Stimulated activated CD8-positive, alpha-beta memory T cell treated with anti-CD3 and anti-CD28 coated beads, Interleukin-2, amount 100 ng/mL, for 1 hour (primary cell): ENCODE results near the gene ASXL2.
"Not testable (repeated sequence)": the region's sequence is repeated elsewhere in the genome, so short reads cannot be mapped to it uniquely, and the experiment has no call there.

Experiments used
- DNase-seq, 2 donors: peaks; one replicate each; pipeline ENCODE4 v3.0.0-alpha.2; 2020; ENCODE audit warnings: low read depth in 2 of 2

The ASXL2 gene

DNA sequence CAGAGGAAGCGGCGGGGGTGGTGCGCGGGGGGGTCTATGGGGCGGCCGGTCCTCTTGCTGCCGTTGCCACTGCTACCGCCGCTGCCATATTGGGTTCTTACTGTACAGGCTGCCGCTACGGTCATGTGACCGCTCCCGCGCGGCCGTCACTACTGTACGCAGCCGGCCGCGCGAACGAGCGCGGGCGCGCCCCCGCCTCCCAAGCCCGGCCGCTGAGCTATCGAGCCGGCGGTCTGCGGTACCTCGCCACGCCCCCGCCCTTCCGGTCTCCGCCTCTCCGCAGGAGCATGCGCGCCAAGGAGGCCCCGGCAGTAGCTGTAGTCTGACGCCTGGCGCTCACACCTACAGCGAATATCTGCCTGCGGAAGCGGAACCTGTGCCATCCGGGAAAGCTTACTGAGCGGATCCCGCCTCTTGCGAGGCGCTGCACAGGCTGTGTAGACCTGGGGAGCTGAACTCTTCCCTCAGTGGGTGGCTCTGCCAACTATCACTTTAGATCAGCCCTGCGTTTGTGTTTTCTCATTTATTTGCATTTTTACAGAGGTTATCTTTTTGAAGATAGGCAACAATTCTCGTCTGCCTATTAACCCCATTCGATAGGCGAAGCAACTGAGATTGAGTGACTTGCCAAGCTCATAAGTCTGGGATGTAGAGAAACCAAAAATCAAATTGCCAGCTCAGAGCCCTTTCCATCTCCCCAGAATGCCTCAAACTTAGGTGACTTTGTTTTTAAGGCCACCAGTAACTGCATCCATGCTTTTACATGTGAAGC is at the start of gene ASXL2:
TSS of gene ASXL2 (minus strand) at position 127 of the 772 bp plus-strand sequence. CDS start 265 bp downstream, outside the sequence.
- peak; percentile 95 to 96 for DNase-seq

DNA sequence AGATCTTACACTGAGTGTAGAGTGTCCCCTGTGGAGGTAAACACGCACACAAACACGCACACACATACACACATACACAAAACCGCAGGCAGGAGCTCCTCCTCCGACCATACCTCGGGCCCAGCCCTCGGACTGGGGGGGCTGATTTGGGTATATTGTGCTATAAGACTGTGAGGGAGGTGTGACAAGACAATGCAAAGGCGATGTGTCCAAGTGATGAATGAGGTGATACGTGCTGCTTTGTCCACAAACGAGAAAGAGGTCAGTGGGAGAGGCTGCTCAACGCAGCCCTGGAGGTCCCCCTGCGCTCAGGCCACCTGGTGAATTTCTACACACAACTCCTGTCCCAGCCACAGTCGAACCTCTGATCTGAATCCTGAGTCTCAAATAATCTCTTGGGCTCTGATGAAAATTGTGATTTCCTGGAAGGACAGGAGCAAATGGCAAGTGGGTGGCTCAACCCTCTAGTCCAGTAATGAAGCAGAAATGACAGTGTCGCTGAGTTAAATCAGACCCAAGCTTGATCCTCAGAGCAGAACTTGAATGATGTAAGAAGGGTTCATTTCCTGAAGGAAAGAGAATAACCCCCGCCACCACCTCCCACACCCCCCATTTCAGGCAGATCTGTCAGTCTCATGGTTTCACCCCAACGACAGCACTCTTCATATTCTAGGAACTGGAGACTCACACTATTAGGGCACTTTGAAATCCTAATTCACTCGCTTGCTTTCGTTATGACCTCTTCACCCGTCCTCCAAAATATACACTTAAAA is 48.9 kb upstream of the ASXL2 start:
- DNase-seq: no peak

DNA sequence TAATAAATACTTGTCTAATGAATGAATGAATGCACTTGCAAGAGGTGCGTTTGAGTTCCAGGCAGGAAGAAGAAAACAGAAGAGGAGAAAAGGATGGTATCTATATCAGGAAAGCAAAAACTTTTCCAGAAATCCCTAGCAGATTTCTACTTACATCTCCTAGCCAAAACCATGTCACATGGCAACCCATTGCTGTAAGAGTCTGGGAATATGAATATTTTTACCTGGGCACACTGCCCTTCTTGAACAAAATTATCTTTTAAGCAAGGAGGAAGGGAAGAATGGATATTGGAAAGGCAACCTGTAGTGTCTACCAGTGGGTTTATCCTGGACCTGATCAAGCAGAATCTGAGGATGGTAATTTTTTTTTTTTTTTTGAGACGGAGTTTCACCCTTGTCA is 44.2 kb upstream of the ASXL2 start:
- DNase-seq: no peak

DNA sequence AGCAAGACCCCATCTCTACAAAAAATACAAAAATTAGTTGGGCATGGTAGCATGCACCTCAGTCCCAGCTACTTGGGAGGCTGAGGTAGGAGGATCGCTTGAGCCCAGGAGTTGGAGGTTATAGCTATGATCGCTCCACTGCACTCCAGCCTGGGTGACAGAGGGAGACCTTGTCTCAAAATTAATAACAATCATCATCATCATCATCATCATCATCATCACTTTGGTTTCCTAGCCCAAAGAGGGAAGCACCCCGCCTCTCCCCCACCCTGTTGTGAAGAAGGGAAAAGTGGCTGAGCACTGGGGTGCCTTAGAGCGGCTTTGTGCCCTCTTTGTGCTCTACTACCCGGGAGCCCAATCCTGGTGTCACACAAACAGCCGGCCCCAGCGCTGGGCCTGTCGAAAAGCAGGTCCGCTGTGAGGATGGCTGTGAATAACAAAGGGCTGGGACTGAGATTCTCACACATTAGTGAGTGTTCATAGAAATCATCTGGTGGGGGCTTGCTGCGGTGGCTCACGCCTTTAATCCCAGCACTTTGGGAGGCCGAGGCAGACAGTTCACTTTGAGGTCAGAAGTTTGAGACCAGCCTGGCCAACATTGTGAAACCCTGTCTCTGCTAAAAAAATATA is 42.6 kb upstream of the ASXL2 start:
- no peak for DNase-seq

DNA sequence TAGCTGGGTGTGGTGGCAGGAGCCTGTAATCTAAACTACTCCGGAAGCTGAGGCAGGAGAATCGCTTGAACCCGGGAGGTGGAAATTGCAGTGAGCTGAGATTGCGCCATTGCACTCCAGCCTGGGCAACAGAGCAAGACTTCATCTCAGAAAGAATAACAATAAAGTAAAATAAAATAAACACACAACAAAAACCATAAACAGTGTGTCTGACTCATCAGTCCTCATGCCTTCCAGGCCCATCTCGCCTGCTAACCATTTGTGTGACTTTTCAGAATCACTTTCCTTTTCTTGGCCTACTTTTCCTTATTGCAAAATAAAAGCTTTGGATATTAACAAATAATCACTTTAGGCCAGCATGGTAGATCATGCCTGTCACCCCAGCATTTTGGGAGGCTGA is 42.0 kb upstream of the ASXL2 start:
- no peak for DNase-seq

DNA sequence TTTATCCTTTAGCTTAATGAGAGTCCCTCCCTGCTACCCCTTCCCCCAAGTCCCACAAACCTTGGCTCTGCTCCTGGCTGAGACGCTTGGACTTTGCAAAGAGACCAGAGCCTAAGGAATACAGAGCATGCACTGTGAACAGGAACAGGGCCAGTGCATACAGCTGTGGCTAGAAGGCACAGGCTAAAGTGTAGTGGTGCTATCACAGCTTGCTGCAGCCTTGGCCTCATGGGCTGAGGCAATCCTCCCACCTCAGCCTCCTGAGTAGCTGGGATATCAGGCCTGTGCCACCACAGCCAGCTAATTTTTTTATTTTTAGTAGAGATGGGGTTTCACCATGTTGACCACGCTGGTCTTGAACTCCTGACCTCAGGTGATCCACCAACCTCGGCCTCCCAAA is 39.5 kb upstream of the ASXL2 start:
- no peak for DNase-seq

DNA sequence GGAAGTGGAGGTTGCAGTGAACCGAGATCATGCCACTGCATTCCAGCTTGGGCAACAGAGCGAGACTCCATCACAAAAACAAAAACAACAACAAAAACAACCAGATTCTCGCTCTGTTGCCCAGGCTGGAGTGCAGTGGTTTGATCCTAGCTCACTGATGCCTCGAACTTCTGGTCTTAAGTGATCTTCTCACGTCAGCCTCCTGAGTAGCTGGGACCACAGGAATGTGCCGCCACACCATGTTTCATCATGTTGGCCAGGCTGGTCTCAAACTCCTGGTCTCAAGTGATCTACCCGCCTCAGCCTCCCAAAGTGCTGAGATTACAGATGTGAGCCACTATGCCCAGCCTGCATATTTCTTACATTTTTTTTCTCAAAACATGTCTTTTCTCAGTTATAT is 39.1 kb upstream of the ASXL2 start:
- not testable (repeated sequence) for DNase-seq

DNA sequence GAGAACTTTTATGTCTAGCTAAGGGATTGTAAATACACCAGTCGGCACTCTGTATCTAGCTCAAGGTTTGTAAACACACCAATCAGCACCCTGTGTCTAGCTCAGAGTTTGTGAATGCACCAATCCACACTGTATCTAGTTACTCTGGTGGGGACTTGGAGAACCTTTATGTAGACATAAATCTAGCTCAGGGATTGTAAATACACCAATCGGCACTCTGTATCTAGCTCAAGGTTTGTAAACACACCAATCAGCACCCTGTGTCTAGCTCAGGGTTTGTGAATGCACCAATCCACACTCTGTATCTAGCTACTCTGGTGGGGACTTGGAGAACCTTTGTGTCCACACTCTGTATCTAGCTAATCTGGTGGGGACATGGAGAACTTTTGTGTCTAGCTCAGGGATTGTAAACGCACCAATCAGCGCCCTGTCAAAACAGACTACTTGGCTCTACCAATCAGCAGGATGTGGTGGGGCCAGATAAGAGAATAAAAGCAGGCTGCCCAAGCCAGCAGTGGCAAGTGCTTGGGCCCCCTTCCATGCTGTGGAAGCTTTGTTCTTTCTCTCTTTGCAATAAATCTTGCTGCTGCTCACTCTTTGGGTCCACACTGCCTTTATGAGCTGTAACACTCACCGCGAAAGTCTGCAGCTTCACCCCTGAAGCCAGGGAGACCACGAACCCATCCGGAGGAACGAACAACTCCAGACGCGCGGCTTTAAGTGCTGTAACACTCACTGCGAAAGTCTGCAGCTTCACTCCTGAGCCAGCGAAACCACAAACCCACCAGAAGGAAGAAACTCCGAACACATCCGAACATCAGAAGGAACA is 37.9 kb upstream of the ASXL2 start:
- DNase-seq: peak; percentile 7 to 10

DNA sequence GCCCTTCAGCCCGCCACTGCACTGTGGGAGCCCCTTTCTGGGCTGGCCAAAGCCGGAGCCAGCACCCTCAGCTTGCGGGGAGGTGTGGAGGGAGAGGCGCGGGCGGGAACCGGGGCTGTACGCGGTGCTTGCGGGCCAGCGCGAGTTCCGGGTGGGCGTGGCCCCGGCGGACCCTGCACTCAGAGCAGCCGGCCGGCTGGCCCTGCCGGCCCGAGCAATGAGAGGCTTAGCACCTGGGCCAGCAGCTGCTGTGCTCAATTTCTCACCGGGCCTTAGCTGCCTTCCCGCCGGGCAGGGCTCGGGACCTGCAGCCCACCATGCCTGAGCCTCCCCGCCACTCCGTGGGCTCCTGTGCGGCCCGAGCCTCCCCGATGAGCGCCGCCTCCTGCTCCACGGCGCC is 37.1 kb upstream of the ASXL2 start:
- not testable (repeated sequence) for DNase-seq

DNA sequence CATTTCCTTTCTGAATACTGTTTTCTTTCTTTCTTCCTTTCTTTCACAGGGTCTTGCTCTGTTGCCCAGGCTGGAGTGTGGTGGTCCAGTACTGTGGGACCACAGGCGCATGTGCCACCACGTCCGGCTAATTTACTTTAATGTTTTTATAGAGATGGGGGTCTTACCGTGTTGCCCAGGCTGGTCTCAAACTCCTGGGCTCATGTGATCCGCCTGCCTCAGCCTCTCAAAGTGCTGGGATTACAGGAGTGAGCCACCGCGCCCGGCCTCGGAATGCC is 35.3 kb upstream of the ASXL2 start:
- not testable (repeated sequence) for DNase-seq

DNA sequence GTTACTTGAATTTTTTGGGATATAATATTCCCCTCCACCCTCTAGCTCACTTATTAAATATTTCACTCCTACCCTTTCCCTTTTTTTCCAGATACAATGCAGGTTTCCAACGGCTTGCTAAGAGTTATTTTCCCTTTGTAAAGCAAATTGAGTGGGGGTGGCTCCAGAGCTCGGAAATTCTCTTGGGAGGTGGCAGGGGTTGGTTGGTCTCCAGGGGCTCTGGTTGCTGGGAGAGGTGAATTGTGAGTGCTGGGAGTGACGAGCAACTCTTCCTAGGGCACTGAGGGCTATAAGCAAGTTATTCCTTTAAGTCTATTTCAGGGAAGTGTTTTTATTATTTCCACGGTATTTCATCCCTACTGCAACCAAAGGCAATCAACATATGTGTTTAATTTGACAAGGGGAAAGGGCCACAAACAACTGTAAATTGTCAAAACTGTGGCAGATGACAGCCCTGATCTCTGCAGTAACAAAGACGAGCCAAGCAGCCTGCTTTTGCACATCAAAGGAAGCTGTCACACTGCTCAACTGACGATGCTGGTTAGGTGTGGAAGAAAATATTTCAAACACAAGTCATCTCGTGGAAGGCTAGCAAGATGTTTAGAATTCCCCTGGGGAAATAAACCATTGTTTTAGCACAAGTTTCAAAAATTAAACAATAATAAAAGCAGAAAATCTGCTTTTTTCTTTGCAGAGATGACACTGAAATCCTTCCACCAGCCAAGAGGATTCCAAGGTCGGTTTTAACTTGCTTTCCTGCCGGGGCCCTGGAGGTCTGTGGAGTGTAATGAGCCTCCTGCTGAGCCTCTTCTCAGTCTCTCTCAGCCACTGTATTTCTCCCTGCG is 34.8 kb upstream of the ASXL2 start:
- no peak for DNase-seq

DNA sequence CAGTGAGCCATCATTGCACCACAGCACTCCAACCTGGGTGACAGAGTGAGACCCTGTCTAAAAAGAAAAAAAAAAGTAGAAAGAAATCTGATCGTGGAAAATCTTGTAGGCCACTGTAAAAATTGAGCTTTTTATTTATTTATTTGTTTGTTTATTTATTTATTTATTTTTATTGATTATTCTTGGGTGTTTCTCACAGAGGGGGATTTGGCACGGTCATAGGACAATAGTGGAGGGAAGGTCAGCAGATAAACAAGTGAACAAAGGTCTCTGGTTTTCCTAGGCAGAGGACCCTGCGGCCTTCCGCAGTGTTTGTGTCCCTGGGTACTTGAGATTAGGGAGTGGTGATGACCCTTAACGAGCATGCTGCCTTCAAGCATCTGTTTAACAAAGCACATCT is 31.3 kb upstream of the ASXL2 start:
- DNase-seq: not testable (repeated sequence)

DNA sequence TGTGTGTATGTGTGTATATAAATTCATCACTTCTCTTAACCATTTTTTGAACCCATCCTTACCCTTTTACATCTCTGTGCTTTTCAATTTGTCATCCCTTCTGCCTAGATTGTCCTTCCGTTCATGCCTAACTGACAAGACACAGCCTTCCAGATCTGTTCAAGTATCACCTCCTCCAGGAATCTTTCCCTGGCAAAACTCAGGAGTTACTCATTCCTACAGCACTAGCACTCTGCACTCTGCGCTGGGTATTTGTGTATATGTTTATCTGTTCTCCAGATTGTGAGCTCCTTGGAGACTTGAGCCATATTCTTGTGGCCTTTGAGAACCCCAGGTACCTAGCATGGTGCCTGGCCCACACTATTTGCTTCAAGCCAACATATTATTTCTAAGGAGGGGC is 26.8 kb upstream of the ASXL2 start:
- DNase-seq: no peak

DNA sequence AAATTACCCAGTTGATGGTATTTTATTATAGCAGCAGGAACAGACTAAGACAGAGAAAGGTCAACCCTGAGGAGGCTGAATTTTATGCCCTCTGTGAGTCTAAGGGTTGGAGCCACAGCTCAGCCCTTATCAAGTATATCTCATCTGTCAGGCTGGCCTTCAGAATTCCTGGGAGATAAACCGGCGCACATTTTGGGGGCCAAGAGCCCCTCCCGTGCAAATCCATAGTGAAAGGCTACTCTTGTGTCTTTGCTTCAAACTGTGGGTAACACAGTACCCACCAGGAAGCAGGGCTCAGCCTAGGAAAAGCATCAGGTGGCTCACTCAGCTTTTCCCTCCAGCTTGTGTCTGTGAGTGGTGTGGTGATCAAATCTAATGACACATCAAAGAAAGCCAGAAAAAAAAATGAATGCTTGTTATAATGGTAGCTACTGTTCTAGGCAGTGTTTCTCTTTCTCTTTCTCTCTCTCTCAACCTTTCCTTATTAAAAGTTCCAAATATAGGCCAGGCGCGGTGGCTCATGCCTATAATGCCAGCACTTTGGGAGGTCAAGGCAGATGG is 25.0 kb upstream of the ASXL2 start:
- no peak for DNase-seq

DNA sequence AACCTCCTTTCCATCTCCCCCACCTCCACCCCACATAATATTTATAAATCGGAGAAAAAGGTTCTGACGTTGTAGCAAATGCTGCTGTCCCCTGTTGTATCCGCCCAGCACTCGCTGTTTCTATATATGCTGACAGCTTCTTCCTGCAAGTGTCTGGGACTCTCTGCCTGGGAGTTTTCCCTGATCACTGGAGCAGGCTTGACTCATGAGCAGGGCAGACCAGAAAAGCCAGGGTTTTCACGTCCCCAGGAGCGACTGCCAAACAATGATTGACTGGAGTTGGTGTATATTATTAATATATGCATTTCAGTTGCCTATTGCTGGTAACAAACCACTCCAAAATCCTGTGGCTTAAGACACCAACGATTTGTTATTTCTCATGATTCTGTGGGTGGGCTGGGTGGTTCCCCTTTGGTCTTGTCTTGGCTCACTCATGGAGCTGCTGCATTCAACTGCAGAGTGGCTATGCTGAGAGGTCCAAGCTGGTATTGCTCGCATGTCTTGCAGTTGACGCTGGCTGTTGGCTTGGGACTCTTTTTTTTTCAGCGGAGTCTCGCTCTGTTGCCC is 21.2 kb upstream of the ASXL2 start:
- DNase-seq: no peak

DNA sequence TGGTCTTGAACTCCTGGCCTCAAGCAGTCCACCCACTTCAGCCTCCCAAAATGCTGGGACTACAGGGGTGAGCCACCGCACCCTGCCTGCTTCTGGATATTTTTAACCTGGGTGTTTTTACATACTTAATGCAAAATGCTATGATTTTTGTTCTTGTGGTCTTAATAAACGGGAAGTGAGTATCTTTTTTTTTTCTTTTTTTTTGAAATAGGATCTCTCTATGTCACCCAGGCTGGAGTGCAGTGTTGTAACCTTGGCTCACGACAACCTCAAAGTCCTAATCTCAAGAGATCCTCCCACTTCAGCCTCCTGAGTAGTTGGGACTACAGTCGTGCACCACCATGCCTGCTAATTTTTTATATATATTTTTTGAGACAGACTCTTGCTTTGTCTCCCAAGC is 19.2 kb upstream of the ASXL2 start:
- no peak for DNase-seq

DNA sequence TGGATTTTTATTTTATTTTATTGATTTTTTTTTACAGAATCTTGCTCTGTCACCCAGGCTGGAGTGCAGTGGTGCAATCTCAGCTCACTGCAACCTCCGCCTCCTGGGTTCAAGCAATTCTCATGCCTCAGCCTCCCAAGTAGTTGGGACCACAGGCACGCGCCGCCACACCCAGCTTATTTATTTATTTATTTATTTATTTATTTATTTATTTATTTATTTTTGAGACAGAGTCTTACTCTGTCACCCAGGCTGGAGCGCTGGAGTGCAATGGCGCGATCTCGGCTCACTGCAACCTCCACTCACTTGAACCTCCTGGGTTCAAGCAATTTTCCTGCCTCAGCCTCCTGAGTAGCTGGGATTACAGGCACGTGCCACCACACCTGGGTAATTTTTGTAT is 18.0 kb upstream of the ASXL2 start:
- DNase-seq: not testable (repeated sequence)

DNA sequence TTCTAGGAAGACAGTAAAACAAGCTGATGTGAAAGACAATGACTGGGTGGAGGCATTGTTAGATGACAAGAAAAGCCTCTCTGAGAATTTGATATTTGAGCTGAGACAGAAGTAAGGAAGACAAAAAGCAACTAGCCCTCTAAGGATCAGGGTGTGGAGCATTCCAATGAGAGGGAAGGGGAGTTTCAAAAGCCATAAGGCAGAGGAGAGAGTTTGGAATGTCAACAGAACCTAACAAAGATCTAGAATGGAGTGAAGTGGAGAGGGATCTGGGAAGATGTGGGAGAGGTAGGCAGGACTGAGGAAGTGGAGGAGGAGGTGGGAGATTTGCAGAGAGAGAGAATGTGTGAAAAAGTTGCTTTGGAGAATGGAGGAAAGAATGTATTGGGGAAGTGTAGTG is 17.3 kb upstream of the ASXL2 start:
- no peak for DNase-seq

DNA sequence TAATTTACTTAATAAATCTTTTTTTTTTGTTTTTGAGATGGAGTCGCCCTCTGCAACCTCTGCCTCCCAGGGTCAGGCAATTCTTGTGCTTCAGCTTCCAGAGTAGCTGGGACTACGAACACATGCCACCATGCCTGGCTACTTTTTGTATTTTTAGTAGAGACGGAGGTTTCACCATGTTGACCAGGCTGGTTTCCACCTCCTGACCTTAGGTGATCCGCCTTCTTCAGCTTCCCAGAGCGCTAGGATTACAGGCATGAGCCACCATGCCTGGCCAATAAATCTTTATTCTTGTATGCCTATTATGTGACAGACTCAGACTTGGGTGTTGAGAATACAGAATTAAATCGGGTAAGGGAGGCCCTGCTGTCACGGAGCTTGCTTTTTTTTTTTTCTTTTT is 16.7 kb upstream of the ASXL2 start:
- no peak for DNase-seq

DNA sequence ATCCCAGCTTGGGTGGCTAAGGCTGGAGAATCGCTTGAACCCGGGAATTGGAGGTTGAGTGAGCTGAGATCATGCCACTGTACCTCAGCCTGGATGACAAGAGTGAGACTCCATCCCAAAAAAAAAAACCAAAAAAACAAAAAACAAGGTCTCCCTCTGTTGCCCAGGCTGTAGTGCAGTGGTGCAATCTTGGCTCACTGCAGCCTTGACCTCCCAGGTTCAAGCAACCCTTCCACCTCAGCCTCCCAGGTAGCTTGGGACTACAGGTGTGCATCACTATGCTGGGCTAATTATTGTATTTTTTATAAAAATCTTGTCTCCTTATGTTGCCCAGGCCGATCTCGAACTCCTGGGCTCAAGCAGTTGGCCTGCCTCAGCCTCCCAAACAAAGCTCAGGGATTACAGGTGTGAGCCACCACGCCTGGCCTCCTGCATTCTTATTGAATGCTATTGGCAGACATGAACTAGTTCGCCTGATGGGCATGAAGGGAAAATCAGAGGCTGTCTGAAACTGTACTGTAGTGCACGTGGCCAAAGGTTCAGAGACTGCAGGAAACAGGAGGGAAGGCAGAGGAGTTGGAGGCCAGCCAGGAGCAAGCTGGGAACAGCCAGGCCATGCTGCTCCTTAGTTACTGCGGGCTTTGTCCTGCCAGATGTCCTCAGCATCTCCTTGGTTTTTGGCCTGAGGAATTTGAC is 16.0 kb upstream of the ASXL2 start:
- no peak for DNase-seq
